GM18520 (cell line): ENCODE data around the gene DARS2.

Experiments used
- ATAC-seq: cut with Tn5 transposase; IDR thresholded peaks from one replicate; pipeline ENCODE4 v1.9.1; 2021; ENCODE audit not compliant: unreplicated experiment

Gene DARS2

GRCh38 chr1:173886746-173887611, 62.5 kb downstream of the DARS2 start:
- no peak for ATAC-seq

GRCh38 chr1:173887627-173888026, 63.2 kb downstream of the DARS2 start:
- ATAC-seq, result no peak

- no peak for ATAC-seq
Measured at GRCh38 chr1:173888749-173889148, 64.3 kb downstream of the DARS2 start.

- ATAC-seq, result no peak
Measured at GRCh38 chr1:173889885-173890284, 65.4 kb downstream of the DARS2 start.

DNA sequence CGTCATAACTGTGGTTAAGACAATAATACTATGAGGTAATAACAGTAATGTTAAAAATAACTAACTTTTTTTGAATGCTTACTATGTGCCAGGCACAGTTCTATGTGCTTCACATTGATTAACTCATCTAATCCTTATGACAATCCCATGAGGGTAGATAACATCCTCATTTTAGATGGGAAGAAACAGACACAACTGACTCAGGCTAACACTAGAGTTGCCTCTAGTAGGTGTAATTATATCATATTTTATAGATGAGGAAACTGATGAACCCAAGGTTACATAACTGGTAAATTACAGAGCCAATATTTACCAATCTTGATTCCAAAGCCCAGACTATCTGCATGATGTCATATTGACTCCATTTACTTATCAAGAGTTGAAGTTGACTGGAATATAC, 69.1 kb downstream of the DARS2 start:
- ATAC-seq, result no peak

DNA sequence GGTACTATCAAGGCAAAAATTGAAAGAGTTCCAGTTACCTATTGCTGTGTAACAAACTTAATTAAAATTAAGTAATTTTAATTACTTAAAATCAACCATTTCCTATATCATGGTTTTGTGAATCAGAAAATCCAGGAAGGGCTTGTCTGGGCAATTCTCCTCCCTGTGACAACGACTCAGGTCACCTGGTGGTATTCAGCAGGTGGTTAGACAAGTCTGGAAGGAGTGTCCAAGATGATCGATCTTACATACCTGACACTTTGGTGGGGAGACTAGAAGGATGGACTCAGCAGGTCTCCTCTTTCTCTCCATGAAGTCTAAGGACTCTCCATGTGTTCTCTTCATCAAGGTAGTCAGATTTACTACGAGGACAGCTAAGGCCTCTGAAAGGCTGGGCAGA, 69.7 kb downstream of the DARS2 start:
- ATAC-seq, result no peak

GRCh38 chr1:173900427-173900826, 76.0 kb downstream of the DARS2 start:
- no peak for ATAC-seq

GRCh38 chr1:173900992-173901391, 76.5 kb downstream of the DARS2 start:
- ATAC-seq, result no peak

DNA sequence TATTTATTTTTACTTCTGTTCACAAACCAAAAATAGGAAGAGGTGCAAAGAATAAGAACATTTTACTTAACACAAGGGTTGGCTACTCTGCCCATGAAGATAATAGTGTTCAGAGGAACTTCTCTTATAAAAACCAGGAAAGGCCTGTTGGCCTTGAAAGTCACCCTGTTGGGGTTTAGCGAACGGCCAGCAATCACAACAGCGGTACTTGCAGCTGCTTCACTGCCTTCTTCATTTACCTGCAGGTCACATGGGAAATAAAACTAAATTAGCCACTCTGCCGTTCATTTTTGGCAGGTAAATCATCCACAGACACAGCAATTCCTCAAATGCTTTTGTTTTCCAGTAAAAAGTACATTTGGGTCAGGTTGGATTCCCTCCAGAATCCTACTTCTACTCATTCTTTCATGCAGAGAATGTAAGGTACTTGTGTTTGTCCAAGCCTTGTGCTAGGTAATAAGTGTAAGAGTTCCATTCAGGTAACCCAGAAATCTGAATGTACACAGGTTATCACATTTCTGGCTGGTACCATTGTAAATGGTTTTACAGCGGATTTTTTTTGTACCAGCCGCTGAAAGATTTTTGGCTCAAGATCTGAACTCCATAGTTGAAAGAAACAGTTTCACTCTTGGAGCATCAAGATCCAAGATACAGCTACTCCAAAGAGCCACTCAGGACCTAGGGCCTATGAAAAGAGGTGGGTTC, 79.5 kb downstream of the DARS2 start:
- no peak for ATAC-seq
